H9 (cell line): ENCODE measurements around the gene PLEKHM3. TPM values are rescaled to one million over a fixed set of nuclear protein-coding genes. Genes with fewer than 3 reads are reported as not detected.

Source experiments
- DNase-seq: peaks from one replicate; pipeline ENCODE4 v3.0.0-alpha.2; 2017
- H2AFZ ChIP-seq: one replicate; pipeline ENCODE4 v1.6.1; 2013; ENCODE audit warnings: mild to moderate bottlenecking, low read length, control low read depth, moderate library complexity
- H2AK5ac ChIP-seq: 2 replicates; pipeline ENCODE4 v1.6.1; 2013; ENCODE audit warnings: low read length, control low read depth, mixed read lengths; ENCODE audit not compliant: insufficient read length
- H2BK120ac ChIP-seq: one replicate; pipeline ENCODE4 v1.6.1; 2013; ENCODE audit warnings: low read depth, mild to moderate bottlenecking, low read length, control low read depth, inconsistent platforms; ENCODE audit not compliant: poor library complexity, severe bottlenecking
- H2BK12ac ChIP-seq: 2 replicates; pipeline ENCODE4 v1.6.1; 2013; ENCODE audit warnings: low read length, control low read depth, mixed read lengths, low read depth; ENCODE audit not compliant: insufficient read length
- H2BK15ac ChIP-seq: 2 replicates; pipeline ENCODE4 v1.6.1; 2013; ENCODE audit warnings: low read depth, low read length, control low read depth
- H2BK20ac ChIP-seq: one replicate; pipeline ENCODE4 v1.6.1; 2013; ENCODE audit warnings: low read depth, mild to moderate bottlenecking, low read length, control low read depth, inconsistent platforms; ENCODE audit not compliant: poor library complexity, severe bottlenecking
- H2BK5ac ChIP-seq: 2 replicates; pipeline ENCODE4 v1.6.1; 2013; ENCODE audit warnings: low read length, control low read depth, mixed read lengths; ENCODE audit not compliant: insufficient read length
- H3K14ac ChIP-seq: 2 replicates; pipeline ENCODE4 v1.6.1; 2013; ENCODE audit warnings: low read length, control low read depth; ENCODE audit not compliant: insufficient read depth
- H3K18ac ChIP-seq: 2 replicates; pipeline ENCODE4 v1.6.1; 2013; ENCODE audit warnings: low read depth, mild to moderate bottlenecking, mixed read lengths, low read length, control low read depth; ENCODE audit not compliant: insufficient read length
- H3K23ac ChIP-seq: 2 replicates; pipeline ENCODE4 v1.6.1; 2013; ENCODE audit warnings: low read length, control low read depth, mixed read lengths, low read depth; ENCODE audit not compliant: insufficient read length
- H3K23me2 ChIP-seq: 2 replicates; pipeline ENCODE4 v1.6.1; 2013; ENCODE audit warnings: low read depth, mild to moderate bottlenecking, mixed read lengths, low read length, control low read depth; ENCODE audit not compliant: insufficient read length, poor library complexity, severe bottlenecking
- H3K27ac ChIP-seq: 2 replicates; pipeline ENCODE4 v1.5.1; 2013; ENCODE audit warnings: low read length, control low read depth, mixed read lengths, low read depth; ENCODE audit not compliant: insufficient read length
- H3K27me3 ChIP-seq: 2 replicates; pipeline ENCODE4 v1.6.1; 2013; ENCODE audit warnings: low read length, control low read depth, inconsistent platforms; ENCODE audit not compliant: insufficient read depth
- H3K4ac ChIP-seq: 2 replicates; pipeline ENCODE4 v1.6.1; 2013; ENCODE audit warnings: low read depth, mild to moderate bottlenecking, control low read depth, inconsistent platforms, low read length, moderate library complexity
- H3K4me1 ChIP-seq: 2 replicates; pipeline ENCODE4 v1.6.1; 2013; ENCODE audit warnings: low read length, control low read depth, inconsistent platforms; ENCODE audit not compliant: insufficient read depth
- H3K4me2 ChIP-seq: 2 replicates; pipeline ENCODE4 v1.6.1; 2013; ENCODE audit warnings: low read length, control low read depth, mixed read lengths; ENCODE audit not compliant: insufficient read length, insufficient read depth
- H3K56ac ChIP-seq: 2 replicates; pipeline ENCODE4 v1.6.1; 2013; ENCODE audit warnings: low read depth, mild to moderate bottlenecking, mixed read lengths, low read length, control low read depth; ENCODE audit not compliant: insufficient read length
- H3K79me1 ChIP-seq: 2 replicates; pipeline ENCODE4 v1.6.1; 2013; ENCODE audit warnings: low read depth, mild to moderate bottlenecking, moderate library complexity, low read length, control low read depth, inconsistent platforms; ENCODE audit not compliant: insufficient read depth, poor library complexity, severe bottlenecking
- H3K79me2 ChIP-seq: 2 replicates; pipeline ENCODE4 v1.6.1; 2013; ENCODE audit warnings: low read length, control low read depth, inconsistent platforms; ENCODE audit not compliant: insufficient read depth
- H3K9ac ChIP-seq: 2 replicates; pipeline ENCODE4 v1.6.1; 2013; ENCODE audit warnings: low read length, control low read depth, mixed read lengths; ENCODE audit not compliant: insufficient read length; ENCODE audit errors: extremely low read depth
- H3K9me3 ChIP-seq: one replicate; pipeline ENCODE4 v1.6.1; 2013; ENCODE audit warnings: low read depth, low read length, inconsistent platforms; ENCODE audit not compliant: control insufficient read depth
- H3T11ph ChIP-seq: one replicate; pipeline ENCODE4 v1.6.1; 2013; ENCODE audit warnings: mild to moderate bottlenecking, low read length, control low read depth, inconsistent platforms
- H4K20me1 ChIP-seq: one replicate; pipeline ENCODE4 v1.6.1; 2013; ENCODE audit not compliant: control insufficient read depth, insufficient read length, insufficient read depth
- H4K5ac ChIP-seq: 2 replicates; pipeline ENCODE4 v1.6.1; 2013; ENCODE audit warnings: low read depth, mild to moderate bottlenecking, mixed read lengths, low read length, control low read depth; ENCODE audit not compliant: insufficient read length
- H4K8ac ChIP-seq: replicated peaks from 2 replicates; pipeline ENCODE4 v1.6.1; 2013; ENCODE audit warnings: low read length, control low read depth, mixed read lengths, low read depth; ENCODE audit not compliant: insufficient read length
- H4K91ac ChIP-seq: 2 replicates; pipeline ENCODE4 v1.6.1; 2013; ENCODE audit warnings: low read depth, mild to moderate bottlenecking, moderate library complexity, mixed read lengths, low read length, control low read depth; ENCODE audit not compliant: insufficient read length
- H3K27ac Mint-ChIP-seq, 3 experiments: 2 replicates in 2 of 3; 3 replicates in 1 of 3; pipeline ENCODE4 v1.8.0; 2020 to 2021; ENCODE audit warnings: mixed read lengths in 3 of 3, mild to moderate bottlenecking in 1 of 3, moderate library complexity in 1 of 3
- H3K27me3 Mint-ChIP-seq: 2 replicates; pipeline ENCODE4 v1.8.0; 2021; ENCODE audit warnings: low read depth, mild to moderate bottlenecking, moderate library complexity, mixed read lengths
- H3K36me3 Mint-ChIP-seq, 3 experiments: 2 replicates in 2 of 3; 3 replicates in 1 of 3; pipeline ENCODE4 v1.8.0; 2020 to 2021; ENCODE audit warnings: low read depth in 3 of 3, mixed read lengths in 3 of 3; ENCODE audit not compliant: insufficient read depth in 1 of 3
- H3K4me1 Mint-ChIP-seq, 2 experiments: 2 replicates each; pipeline ENCODE4 v1.8.0; 2020; ENCODE audit warnings: mixed read lengths in 2 of 2
- H3K4me3 Mint-ChIP-seq, 2 experiments: 2 replicates in 1 of 2; 3 replicates in 1 of 2; pipeline ENCODE4 v1.8.0; 2020 to 2021; ENCODE audit warnings: mild to moderate bottlenecking in 2 of 2, mixed read lengths in 2 of 2, moderate library complexity in 1 of 2
- H3K9me3 Mint-ChIP-seq, 2 experiments: 2 replicates in 1 of 2; 3 replicates in 1 of 2; pipeline ENCODE4 v1.8.0; 2020; ENCODE audit warnings: mild to moderate bottlenecking in 2 of 2, mixed read lengths in 2 of 2, moderate library complexity in 1 of 2
- CTCF ChIP-seq: fragments of 200-600 bp; sonication (generic); conservative IDR thresholded peaks from 3 replicates; pipeline ENCODE4 v1.8.0; 2021; ENCODE audit warnings: antibody characterized with exemption, mild to moderate bottlenecking
- WGBS: extraction: QIAGEN DNeasy Blood & Tissue Kit; methylation state at CpG from one replicate; pipeline ENCODE4 v1.1.7; 2013; ENCODE audit warnings: missing lambda C conversion rate, low lambda C conversion rate, mixed read lengths; ENCODE audit not compliant: insufficient read length; ENCODE audit errors: extremely low coverage; 5-methylcytosine and 5-hydroxymethylcytosine counted together
- total RNA-seq: library from RNA; stranded (reverse); gene quantifications from 2 replicates; pipeline ENCODE4 v1.2.1, GENCODE V29; 2021

PLEKHM3 gene
- total RNA-seq, 1 experiment from 2014 or later: 7.5 TPM

GRCh38 chr2:207967121-207967520 is 58.2 kb downstream of the PLEKHM3 start:
- WGBS: no CpG with 5 or more reads among the region's 3 CpGs
- no peaks in the 10 kb centered on the region for H4K20me1 ChIP-seq
- H3K27me3 Mint-ChIP-seq: no peaks in the 10 kb centered on the region

More at GRCh38 chr2:207967121-207967520, 58.2 kb downstream of the PLEKHM3 start:
- Histone ChIP-seq H3K18ac (no peak overlapping the region), H3K79me2 (no peaks in the 10 kb centered on the region), H3K9ac (no peak overlapping the region), H2BK5ac (no peak overlapping the region), H2AFZ (no peak overlapping the region), H2BK20ac (no peak overlapping the region), H3K79me1 (no peaks in the 10 kb centered on the region), H3K4ac (no peak overlapping the region), H2BK120ac (no peak overlapping the region), H2AK5ac (no peak overlapping the region), H3K4me1 (peaks cover 2% of the 10 kb centered on the region; the same call in 1 of the 2 replicates), H3T11ph (no peak overlapping the region), H3K23ac (no peak overlapping the region), H3K4me2 (no peak overlapping the region), H4K91ac (no peak overlapping the region), H4K8ac (no peak overlapping the region), H2BK15ac (no peak overlapping the region), H4K5ac (no peak overlapping the region), H3K9me3 (peaks cover 5% of the 10 kb centered on the region), H3K56ac (no peak overlapping the region), H2BK12ac (no peak overlapping the region), H3K23me2 (no peaks in the 10 kb centered on the region), H3K14ac (no peak overlapping the region), H3K27me3 (no peaks in the 10 kb centered on the region), H3K27ac (no peak overlapping the region)
- Mint-ChIP-seq H3K4me1 (peaks cover 63 to 66% of the 10 kb centered on the region in 2 experiments), H3K27ac (no peak overlapping the region), H3K4me3 (no peak overlapping the region), H3K9me3 (peaks cover 13% of the 10 kb centered on the region in 2 experiments), H3K36me3 (peaks cover 12 to 14% (median 14%) of the 10 kb centered on the region in 3 experiments)
- TF ChIP-seq CTCF: no peak
- DNase-seq: no peak
